Colonic mucosa (tissue), 4 donors: ENCODE results near the gene HMGCS2. TPM values are rescaled to one million over a fixed set of nuclear protein-coding genes. Genes with fewer than 3 reads are reported as not detected.

Experiments used
- DNase-seq: peaks from one replicate; pipeline ENCODE4 v3.0.0-alpha.2; 2020
- H3K27ac ChIP-seq: fragments of 200-600 bp; one replicate; pipeline ENCODE4 v1.8.0; 2021
- H3K27me3 ChIP-seq: fragments of 200-600 bp; one replicate; pipeline ENCODE4 v1.8.0; 2021
- H3K36me3 ChIP-seq: fragments of 200-600 bp; one replicate; pipeline ENCODE4 v1.8.0; 2021
- H3K4me1 ChIP-seq: fragments of 200-600 bp; one replicate; pipeline ENCODE4 v1.8.0; 2021; ENCODE audit warnings: mild to moderate bottlenecking
- H3K4me3 ChIP-seq: fragments of 200-600 bp; one replicate; pipeline ENCODE4 v1.8.0; 2021
- H3K9ac ChIP-seq, 2 donors: one replicate each; pipeline ENCODE4 v1.7.0; 2013; ENCODE audit warnings: control low read depth in 2 of 2, low read depth in 2 of 2, low read length in 2 of 2
- H3K9me3 ChIP-seq: fragments of 200-600 bp; one replicate; pipeline ENCODE4 v1.8.0; 2021
- intact Hi-C: fragments of 100-400 bp; cut with DNase I; formaldehyde crosslinking; loops from one replicate; pipeline ENCODE4 v1.14.1; 2022
- total RNA-seq, 2 donors: library from RNA; stranded (reverse); fragmentation: NEBNext Ultra II Directional in 1 of 2; extraction: Animal tissue kit (Norgen Biotek cat#: 25700) in 1 of 2; gene quantifications; one replicate each; pipeline ENCODE4 v1.2.1, GENCODE V29; 2021
- TF ChIP-seq, protein P1 (sequence below): fragments of 200-600 bp; IDR thresholded peaks from one replicate; pipeline ENCODE4 v1.8.0; 2022; ENCODE audit warnings: antibody characterized with exemption, mild to moderate bottlenecking
- donor health status: healthy.
- donor health status: DM: no; HTN: no; CAD: no.
- donor health status: DM: no; HTN: no; CAD: no.

HMGCS2 gene
- total RNA-seq, 2 donors from 2014 or later = 271 to 374 TPM

DNA sequence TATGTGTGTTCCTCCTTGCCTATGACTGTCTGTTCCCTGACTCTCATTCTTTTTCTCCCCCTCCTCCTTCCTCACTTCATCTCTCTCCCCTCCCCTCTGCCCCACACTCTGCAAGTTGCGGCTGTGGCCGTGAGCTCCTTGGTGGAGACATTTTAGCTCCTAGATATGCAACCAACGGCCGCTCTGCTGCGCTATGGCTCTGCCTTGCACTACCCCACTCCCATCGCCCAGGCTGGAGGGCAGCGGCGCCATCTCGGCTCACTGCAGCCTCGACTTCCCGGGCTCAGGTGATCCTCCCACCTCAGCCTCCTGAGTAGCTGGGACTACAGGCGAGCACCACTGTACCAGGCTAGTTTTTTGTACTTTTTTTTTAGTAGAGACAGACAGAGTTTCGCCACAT is 37.0 kb upstream of the HMGCS2 start:
- Histone ChIP-seq H3K4me1 (no peaks in the 10 kb centered on the region), H3K9ac (no peak overlapping the region), H3K27ac (no peak overlapping the region), H3K27me3 (no peaks in the 10 kb centered on the region), H3K4me3 (no peak overlapping the region), H3K9me3 (no peaks in the 10 kb centered on the region), H3K36me3 (no peaks in the 10 kb centered on the region)
- no peak for DNase-seq
- intact Hi-C loops = loop anchor here (5.0 kb wide), 2 partner anchors 62 to 63 kb away; no protein-coding TSS in a partner anchor
- TF ChIP-seq, protein P1, sequence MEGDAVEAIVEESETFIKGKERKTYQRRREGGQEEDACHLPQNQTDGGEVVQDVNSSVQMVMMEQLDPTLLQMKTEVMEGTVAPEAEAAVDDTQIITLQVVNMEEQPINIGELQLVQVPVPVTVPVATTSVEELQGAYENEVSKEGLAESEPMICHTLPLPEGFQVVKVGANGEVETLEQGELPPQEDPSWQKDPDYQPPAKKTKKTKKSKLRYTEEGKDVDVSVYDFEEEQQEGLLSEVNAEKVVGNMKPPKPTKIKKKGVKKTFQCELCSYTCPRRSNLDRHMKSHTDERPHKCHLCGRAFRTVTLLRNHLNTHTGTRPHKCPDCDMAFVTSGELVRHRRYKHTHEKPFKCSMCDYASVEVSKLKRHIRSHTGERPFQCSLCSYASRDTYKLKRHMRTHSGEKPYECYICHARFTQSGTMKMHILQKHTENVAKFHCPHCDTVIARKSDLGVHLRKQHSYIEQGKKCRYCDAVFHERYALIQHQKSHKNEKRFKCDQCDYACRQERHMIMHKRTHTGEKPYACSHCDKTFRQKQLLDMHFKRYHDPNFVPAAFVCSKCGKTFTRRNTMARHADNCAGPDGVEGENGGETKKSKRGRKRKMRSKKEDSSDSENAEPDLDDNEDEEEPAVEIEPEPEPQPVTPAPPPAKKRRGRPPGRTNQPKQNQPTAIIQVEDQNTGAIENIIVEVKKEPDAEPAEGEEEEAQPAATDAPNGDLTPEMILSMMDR = no peak

DNA sequence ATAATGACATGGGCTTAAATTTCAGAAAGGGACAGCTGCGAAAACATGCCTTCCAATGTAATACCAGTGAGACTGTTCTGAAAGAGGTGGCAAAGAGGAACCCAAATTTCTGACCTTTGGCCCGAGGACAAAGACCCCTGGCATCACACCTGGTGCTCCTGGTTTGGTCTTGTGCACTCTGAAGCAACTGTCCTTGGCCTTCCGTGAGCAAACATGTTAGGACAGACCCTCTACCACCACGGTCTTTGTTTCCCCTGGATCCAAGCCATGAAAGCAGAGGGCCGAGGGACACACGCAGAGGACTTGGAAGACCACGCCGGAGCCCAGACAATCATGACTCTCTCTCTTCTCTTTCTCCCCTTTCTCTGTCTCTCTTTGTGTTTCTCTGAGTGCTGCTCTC is 36.5 kb upstream of the HMGCS2 start:
- Histone ChIP-seq H3K27ac (no peak overlapping the region), H3K9me3 (no peaks in the 10 kb centered on the region), H3K9ac (no peak overlapping the region), H3K4me3 (no peak overlapping the region), H3K4me1 (no peaks in the 10 kb centered on the region), H3K36me3 (no peaks in the 10 kb centered on the region), H3K27me3 (no peaks in the 10 kb centered on the region)
- TF ChIP-seq, protein P1 = no peak
- no peak for DNase-seq
- intact Hi-C loops = loop anchor here (5.0 kb wide), 2 partner anchors 62 to 63 kb away; no protein-coding TSS in a partner anchor

DNA sequence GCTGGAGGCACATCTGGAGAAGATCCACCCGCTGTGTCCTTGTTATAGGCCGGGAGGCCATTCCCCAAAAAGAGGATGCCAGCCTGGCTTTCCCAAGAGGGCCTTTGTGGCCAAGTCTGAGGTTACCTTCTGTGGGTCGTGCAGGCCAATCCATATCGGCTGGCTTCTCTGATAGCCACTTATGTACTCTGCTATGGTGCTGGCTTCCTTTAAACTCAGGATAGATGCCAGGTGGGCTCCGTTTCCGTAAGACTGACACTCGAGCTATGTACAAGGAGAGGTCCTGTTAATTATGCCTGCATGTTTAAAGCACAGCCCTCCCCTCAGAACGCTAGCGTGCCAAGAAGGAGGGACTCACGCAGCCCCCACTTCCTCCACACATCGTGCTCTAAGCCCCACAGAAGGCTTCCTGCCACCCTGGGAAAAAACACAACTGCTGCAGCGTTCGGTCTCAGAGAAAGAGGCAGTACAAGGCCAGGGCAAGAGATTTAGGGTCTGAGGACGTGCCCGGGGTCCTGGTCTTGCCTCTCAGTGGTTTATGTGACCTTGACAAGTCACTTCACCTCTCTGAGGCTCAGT is 31.0 kb upstream of the HMGCS2 start:
- H3K27me3 ChIP-seq = no peaks in the 10 kb centered on the region
- H3K36me3 ChIP-seq = no peaks in the 10 kb centered on the region
- TF ChIP-seq, protein P1 = no peak
- DNase-seq = no peak
- no peak overlapping the region for H3K4me3 ChIP-seq
- intact Hi-C loops = no loop called here
- H3K9me3 ChIP-seq = no peaks in the 10 kb centered on the region
- no peaks in the 10 kb centered on the region for H3K4me1 ChIP-seq
- H3K27ac ChIP-seq = no peak overlapping the region
- H3K9ac ChIP-seq = no peak overlapping the region

DNA sequence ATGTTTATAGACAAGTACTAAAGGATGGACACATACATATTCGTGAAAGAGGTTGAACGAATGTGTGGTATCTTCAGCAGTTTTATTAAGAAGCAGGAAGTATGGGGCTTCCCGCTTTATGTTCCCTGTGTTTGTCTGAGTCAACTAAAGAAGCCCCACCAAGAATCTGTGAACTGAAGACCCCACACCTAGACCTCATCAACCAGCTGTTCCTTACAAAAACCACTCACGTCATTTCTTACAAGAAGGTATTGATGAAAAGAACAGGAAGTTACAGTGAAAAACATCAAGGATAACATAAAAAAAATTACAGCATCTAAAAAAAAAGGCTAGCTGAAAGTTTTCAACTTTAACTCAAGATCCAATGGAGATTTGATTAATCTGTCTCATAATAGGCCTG is 30.3 kb upstream of the HMGCS2 start:
- intact Hi-C loops = no loop called here
- no peak overlapping the region for H3K4me3 ChIP-seq

DNA sequence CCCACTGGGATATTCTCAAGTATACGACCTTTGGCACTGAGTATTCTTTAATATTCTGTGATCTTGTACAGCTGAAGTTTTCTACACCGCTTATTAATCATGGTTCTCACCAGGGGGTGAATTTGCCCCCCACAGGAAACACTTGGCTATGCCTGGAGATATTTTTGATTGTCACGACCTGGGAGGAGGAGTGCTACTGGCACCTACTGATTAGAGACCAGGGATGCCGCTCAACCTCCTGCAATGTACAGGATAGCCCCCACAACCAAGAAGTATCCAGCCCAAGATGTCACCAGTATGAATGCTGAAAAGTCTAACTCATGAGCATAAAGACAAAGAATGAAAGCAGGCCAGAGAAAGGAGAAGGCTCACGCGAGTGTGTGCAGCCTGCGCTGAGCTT is 28.9 kb upstream of the HMGCS2 start:
- DNase-seq = no peak
- H3K9ac ChIP-seq = no peak overlapping the region
- H3K4me1 ChIP-seq = no peaks in the 10 kb centered on the region
- no peaks in the 10 kb centered on the region for H3K27me3 ChIP-seq
- no peaks in the 10 kb centered on the region for H3K9me3 ChIP-seq
- intact Hi-C loops = no loop called here
- no peak overlapping the region for H3K27ac ChIP-seq
- TF ChIP-seq, protein P1 = no peak
- H3K36me3 ChIP-seq = no peaks in the 10 kb centered on the region
- no peak overlapping the region for H3K4me3 ChIP-seq

More for the DNA sequence above, 30.3 kb upstream of the HMGCS2 start:
- H3K4me1 ChIP-seq = no peaks in the 10 kb centered on the region
- H3K27ac ChIP-seq = no peak overlapping the region
- no peaks in the 10 kb centered on the region for H3K36me3 ChIP-seq
- DNase-seq = no peak
- H3K9me3 ChIP-seq = no peaks in the 10 kb centered on the region
- TF ChIP-seq, protein P1 = no peak
- no peaks in the 10 kb centered on the region for H3K27me3 ChIP-seq
- H3K9ac ChIP-seq = no peak overlapping the region
